HFF-Myc (cell line): ENCODE measurements around the gene PRPF19.

Source experiments
- DNase-seq: peaks from one replicate; pipeline ENCODE4 v3.0.0-alpha.2; 2011; ENCODE audit warnings: low read depth; ENCODE audit errors: extremely low read depth
- H3K4me3 ChIP-seq: replicated peaks from 2 replicates; pipeline ENCODE4 v1.5.1; 2011; ENCODE audit warnings: low read depth, mild to moderate bottlenecking, control low read depth, low read length
- CTCF ChIP-seq: IDR thresholded peaks from 2 replicates; pipeline ENCODE4 v1.5.1; 2012; ENCODE audit warnings: mild to moderate bottlenecking, low read depth, low read length, control low read depth; ENCODE audit errors: missing control alignments

Gene PRPF19

DNA sequence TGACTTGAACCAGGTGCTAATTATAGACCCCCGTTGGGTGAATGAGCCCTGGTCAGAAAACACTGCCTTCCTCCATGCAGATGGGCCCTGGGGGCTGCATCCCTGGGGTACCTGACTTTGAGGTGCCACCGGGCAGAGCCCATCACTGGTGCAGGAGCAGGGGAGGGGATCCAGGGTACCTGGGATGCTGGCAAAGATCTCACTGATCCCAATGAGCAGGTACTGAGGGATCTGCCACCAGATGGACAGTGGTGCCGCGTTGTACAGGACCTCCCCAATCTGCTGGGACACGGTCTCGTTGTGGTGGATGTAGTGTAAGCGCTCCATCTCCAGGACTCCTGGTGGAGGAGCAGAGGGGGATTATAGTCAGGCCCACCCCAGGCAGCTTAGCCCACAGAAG lies 32.9 kb upstream of the PRPF19 start:
- DNase-seq: no peak
- no peak overlapping the region for H3K4me3 ChIP-seq
- TF ChIP-seq CTCF: no peak

DNA sequence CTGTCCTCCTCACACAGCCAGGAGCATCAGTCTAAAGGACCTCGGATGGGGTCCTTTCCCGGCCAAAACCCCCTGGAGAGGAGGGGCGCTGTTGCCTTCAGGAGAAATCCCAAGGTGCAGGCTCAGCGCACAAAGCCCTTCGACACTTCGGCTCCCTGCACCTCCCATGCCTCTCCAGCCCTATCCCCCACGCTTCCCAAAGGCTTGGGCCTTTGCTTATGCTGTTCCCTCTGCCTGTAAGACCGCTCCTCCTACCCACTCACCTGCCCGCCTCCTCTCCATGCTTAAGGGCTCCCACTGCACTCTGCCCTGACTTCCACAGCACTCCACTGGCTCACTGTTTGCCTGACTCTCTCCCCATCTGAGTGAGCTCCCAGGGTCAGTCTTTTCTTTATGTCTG lies 32.1 kb upstream of the PRPF19 start:
- no peak for DNase-seq
- no peak overlapping the region for H3K4me3 ChIP-seq
- no peak for TF ChIP-seq CTCF

GRCh38 chr11:60937811-60938210 lies 31.4 kb upstream of the PRPF19 start:
- H3K4me3 ChIP-seq: no peak overlapping the region
- no peak for DNase-seq
- no peak for TF ChIP-seq CTCF

GRCh38 chr11:60937144-60937527 lies 30.8 kb upstream of the PRPF19 start:
- TF ChIP-seq CTCF: no peak
- H3K4me3 ChIP-seq: no peak overlapping the region
- no peak for DNase-seq

- no peak for TF ChIP-seq CTCF
- no peak for DNase-seq
- H3K4me3 ChIP-seq: no peak overlapping the region
Measured at GRCh38 chr11:60936467-60937143, 30.2 kb upstream of the PRPF19 start.

DNA sequence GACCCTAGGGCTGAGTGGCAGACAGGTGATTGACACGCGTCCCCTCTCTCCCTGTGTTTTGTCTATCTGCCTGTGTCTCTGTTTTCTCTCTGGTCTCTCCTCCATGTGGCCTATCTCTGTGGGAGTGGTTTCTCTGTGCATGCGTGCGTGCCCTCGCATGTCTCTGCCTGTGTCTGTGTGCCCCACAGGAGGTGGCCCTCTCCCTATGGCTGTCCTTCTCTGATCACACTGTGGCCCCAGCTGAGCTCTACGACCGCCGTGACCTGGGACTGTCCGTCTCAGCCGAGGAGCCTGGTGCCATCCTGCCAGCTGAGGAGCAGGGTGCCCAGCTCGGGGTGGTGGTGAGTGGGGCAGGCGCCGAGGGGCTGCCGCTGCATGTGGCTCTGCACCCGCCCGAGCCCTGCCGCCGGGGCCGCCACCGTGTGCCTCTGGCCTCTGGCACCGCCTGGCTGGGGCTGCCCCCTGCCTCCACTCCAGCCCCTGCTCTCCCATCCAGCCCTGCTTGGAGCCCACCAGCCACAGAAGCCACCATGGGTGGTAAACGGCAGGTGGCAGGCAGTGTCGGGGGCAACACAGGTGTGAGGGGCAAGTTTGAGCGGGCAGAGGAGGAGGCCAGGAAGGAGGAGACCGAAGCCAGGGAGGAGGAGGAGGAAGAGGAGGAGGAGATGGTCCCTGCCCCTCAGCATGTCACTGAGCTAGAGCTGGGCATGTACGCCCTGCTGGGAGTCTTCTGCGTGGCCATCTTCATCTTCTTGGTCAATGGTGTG lies 29.5 kb upstream of the PRPF19 start:
- no peak overlapping the region for H3K4me3 ChIP-seq
- no peak for TF ChIP-seq CTCF
- DNase-seq: no peak
